GM12878 (cell line): ENCODE measurements around the gene NOL8.

Source experiments
- CHD2 ChIP-seq: IDR thresholded peaks from 2 replicates; pipeline ENCODE4 v1.6.1; 2011; ENCODE audit warnings: low read depth, low read length, improper control_type of control experiment, borderline replicate concordance
- CREB1 ChIP-seq: IDR thresholded peaks from 2 replicates; pipeline ENCODE4 v1.6.1; 2012; ENCODE audit warnings: low read depth, mild to moderate bottlenecking, inconsistent platforms
- EP300 ChIP-seq, 2 experiments: fragments of 150-350 bp in 1 of 2; IDR thresholded peaks; 2 replicates each; pipeline ENCODE4 v1.6.1; 2011 to 2012; ENCODE audit warnings: low read depth in 2 of 2, low read length in 2 of 2, borderline replicate concordance in 1 of 2, improper control_type of control experiment in 1 of 2, inconsistent platforms in 1 of 2; ENCODE audit not compliant: control insufficient read depth in 1 of 2
- ESRRA ChIP-seq: IDR thresholded peaks from 2 replicates; pipeline ENCODE4 v1.6.1; 2012; ENCODE audit warnings: mild to moderate bottlenecking, low read length, improper control_type of control experiment
- HDGF ChIP-seq: fragments of 450-650 bp; IDR thresholded peaks from 2 replicates; pipeline ENCODE4 v1.6.1; 2016; ENCODE audit warnings: antibody characterized with exemption
- MLLT1 ChIP-seq: fragments of 450-650 bp; IDR thresholded peaks from 2 replicates; pipeline ENCODE4 v1.6.1; 2016; ENCODE audit warnings: mild to moderate bottlenecking
- PKNOX1 ChIP-seq: fragments of 450-650 bp; IDR thresholded peaks from 2 replicates; pipeline ENCODE4 v1.6.1; 2016; ENCODE audit warnings: mild to moderate bottlenecking
- RCOR1 ChIP-seq: conservative IDR thresholded peaks from 2 replicates; pipeline ENCODE4 v1.6.1; 2012; ENCODE audit warnings: low read depth, low read length, improper control_type of control experiment
- SIN3A ChIP-seq: IDR thresholded peaks from 2 replicates; pipeline ENCODE4 v1.6.1; 2012; ENCODE audit warnings: low read depth, low read length, improper control_type of control experiment
- SP1 ChIP-seq: IDR thresholded peaks from one replicate; pipeline ENCODE4 v1.6.1; 2011; ENCODE audit warnings: low read depth, low read length
- YBX1 ChIP-seq: fragments of 450-650 bp; IDR thresholded peaks from 2 replicates; pipeline ENCODE4 v1.6.1; 2016; ENCODE audit warnings: antibody characterized with exemption
- ZNF24 ChIP-seq: fragments of 450-650 bp; IDR thresholded peaks from 2 replicates; pipeline ENCODE4 v1.6.1; 2017; ENCODE audit warnings: antibody characterized with exemption, mild to moderate bottlenecking
- TF ChIP-seq, protein P1 (sequence below): fragments of 450-650 bp; conservative IDR thresholded peaks from 2 replicates; pipeline ENCODE4 v1.6.1; 2017; ENCODE audit warnings: mild to moderate bottlenecking, moderate library complexity

- TF ChIP-seq ESRRA (no peak), EP300 (IDR thresholded peaks at IDR 0.05; ENCODE audit: borderline replicate concordance in 1 of 2, control insufficient read depth in 1 of 2, low read depth in 2 of 2, low read length in 2 of 2) (no peak), HDGF (no peak), SIN3A (no peak), RCOR1 (no peak), SP1 (no peak), CHD2 (no peak), PKNOX1 (no peak), CREB1 (no peak), YBX1 (no peak), ZNF24 (no peak), MLLT1 (no peak)
- TF ChIP-seq, protein P1, sequence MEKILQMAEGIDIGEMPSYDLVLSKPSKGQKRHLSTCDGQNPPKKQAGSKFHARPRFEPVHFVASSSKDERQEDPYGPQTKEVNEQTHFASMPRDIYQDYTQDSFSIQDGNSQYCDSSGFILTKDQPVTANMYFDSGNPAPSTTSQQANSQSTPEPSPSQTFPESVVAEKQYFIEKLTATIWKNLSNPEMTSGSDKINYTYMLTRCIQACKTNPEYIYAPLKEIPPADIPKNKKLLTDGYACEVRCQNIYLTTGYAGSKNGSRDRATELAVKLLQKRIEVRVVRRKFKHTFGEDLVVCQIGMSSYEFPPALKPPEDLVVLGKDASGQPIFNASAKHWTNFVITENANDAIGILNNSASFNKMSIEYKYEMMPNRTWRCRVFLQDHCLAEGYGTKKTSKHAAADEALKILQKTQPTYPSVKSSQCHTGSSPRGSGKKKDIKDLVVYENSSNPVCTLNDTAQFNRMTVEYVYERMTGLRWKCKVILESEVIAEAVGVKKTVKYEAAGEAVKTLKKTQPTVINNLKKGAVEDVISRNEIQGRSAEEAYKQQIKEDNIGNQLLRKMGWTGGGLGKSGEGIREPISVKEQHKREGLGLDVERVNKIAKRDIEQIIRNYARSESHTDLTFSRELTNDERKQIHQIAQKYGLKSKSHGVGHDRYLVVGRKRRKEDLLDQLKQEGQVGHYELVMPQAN: no peak
Observed at GRCh38 chr9:92279302-92279701, 45.8 kb downstream of the NOL8 start.
